NCI-H2029 (cell line): ENCODE data around the gene EPHB3.
A peak's percentile ranks its signal among the peaks of the same experiment; 100 is the strongest.

Experiments
- DNase-seq: peaks from one replicate; lab custom pipeline; 2025; lab: John Stamatoyannopoulos, UW

EPHB3 gene

DNA sequence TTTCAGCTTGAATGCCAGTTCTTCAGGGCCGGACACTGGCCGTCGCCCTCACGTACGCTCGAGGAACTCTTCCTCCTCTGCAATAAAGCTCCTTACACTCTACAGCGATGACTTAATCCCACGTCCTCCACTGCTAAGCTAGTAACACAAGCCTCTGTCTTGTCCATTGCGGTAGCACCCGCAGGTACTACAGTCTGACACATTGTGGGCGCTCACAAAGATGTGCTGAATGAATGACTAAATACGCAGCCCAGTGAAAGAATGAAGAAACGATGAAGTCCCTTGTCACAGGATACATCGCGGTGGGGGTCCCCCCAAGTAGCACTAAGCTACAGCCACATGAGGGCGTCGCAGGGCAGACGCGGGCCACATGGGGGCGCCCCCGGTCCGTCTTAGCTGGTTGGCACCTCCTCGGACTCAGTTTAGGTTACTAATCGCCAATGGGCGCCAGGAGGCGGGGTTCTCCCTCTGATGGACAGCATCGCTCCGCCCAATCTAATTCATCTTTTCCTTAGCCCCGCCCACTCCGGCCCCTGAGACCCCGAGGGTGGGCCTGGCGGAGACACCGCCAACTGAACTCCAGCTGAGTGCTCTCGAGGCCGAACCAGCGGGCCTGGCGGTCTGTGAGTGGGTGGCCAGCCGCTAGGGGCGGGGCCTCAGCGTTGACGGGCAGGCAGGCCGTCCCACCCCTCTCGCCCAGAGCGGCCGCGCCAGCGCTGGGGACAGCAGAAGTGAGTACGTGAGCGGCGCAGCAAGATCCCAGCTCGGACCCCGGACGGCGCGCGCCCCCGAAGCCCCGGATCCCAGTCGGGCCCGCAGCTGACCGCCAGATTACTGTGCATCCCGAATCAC, at the start of gene EPHB3:
Gene EPHB3 (plus strand): TSS at position 725 of the 852 bp plus-strand sequence. CDS start 451 bp downstream, outside the sequence.
- peak; percentile 99 for DNase-seq

DNA sequence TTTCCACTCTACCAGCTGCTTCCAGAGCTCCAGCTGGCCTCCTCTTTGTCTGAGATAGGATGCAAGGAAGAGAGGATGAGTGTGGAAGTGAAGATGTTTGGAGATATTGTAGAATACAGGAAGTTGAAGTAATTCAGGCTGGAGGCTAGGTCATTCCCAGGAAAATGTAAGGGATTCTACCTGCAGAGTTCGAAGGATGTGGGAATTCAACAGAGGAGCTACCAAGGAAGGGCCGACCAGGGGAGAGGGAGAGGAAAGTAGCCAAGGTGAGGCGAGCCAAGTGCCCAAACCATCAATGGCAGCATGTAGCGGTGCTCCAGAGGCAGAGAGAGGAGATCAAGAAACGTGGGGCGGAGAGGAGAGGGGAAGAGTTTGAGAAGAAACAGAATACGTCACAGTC, 49.0 kb upstream of the EPHB3 start:
- no peak for DNase-seq

DNA sequence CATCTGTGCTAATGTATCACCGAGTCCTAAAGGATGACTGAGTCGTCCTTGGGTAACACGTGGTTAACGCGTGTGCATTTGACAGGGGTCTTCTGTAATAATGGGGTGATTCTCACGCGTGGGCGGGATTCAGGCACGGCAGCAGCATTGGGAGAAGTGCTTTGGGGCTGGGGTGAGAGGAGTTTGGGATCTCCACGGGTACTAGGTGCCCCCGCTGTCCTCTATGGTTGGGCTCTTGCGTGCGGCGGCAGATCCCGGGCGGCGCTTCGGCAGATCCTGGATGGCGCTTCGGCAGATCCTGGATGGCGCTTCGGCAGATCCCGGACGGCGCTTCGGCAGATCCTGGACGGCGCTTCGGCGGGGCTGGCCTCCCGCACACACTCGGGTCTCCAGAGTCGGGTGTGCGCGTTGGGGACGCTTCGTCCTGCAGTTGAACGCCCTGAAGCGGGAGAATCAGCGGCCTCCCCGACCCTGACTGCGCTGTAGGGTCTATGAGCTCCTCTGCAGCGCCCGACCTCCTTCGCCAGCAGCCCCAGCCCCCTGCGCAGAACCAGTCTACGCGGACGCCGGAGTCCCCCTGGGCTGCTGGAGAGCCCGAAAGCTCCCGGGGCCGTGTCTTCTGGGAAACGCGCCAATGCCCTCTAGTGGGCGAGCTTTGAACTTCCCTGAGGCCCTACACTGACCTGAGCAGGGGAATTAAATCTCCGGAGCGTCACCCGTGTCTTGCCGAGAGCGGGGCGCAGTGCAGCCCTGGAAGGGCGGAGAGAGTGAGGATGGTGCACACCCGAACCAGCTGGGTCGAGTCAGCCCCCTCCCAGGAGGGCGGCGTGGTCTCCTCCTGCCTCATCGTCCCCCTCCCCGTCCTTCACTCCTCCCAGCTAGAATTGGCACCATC, 48.1 kb upstream of the EPHB3 start:
- peak; percentile 62 for DNase-seq

DNA sequence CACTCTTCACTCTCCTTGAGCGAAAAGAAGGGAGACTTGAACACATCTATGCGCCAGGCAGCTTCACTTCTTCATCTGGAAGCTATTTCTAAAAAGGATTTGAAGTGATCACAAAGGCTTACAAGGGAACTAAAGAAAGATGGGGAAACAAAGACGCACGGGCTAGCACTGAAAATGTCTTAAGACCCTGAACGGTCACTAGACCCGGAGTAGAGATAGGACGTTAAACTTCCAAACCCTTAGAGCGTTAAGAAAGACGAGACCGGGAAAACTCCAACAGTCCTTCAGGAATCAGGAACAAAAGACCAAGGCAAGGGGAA, 47.5 kb upstream of the EPHB3 start:
- DNase-seq: no peak

DNA sequence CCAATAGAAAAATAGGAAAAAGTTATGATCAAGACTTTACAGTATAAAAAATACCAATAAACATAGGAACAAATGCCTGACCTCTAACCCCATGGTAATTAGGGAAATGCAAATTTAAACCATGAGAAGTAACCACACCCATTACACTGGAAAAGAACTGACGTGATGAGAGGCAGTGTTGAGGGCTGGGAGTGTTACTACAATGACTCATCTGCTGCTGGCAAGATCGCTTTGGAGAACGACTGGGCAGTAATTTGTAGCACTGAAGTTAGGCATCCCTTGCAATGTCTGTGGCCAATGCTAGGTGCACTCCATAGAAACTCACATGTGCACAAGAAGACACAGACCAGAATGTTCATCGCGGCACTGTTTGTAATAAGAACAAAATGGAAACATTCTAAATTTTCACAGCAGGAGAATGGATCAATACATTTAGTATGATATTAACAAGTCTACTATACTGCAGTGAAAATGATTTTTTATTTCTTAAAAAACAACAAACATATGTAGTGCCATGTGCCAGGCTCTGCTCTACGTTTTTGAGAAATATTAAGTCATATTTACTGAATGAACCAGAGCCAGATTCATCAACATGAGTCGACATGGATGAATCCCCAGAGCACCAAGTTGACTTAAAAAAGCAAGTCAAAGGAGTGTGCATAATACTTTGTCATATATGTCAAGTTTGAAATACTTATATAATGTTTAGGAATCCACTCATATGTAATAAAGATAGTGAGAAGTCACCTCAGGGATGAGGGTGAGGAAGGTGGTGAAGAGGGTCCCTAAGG, 37.6 kb upstream of the EPHB3 start:
- no peak for DNase-seq

DNA sequence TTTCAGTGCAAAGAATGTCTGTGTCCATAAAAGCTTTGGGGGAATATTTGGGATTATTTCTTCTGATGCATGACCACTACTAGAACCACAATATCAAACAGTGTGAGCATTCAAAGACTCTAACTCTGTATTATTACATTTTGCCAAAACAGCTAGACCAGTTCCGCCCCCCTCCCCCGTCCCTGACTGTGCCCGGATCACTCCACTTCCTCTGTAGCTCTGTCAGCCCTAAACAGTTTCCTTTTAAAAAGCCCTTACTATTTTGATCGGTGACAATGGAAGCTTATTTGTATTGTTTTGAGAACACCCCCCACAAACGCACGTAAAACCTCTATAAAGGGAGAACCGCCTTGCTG, 36.6 kb upstream of the EPHB3 start:
- peak; percentile 20 for DNase-seq

DNA sequence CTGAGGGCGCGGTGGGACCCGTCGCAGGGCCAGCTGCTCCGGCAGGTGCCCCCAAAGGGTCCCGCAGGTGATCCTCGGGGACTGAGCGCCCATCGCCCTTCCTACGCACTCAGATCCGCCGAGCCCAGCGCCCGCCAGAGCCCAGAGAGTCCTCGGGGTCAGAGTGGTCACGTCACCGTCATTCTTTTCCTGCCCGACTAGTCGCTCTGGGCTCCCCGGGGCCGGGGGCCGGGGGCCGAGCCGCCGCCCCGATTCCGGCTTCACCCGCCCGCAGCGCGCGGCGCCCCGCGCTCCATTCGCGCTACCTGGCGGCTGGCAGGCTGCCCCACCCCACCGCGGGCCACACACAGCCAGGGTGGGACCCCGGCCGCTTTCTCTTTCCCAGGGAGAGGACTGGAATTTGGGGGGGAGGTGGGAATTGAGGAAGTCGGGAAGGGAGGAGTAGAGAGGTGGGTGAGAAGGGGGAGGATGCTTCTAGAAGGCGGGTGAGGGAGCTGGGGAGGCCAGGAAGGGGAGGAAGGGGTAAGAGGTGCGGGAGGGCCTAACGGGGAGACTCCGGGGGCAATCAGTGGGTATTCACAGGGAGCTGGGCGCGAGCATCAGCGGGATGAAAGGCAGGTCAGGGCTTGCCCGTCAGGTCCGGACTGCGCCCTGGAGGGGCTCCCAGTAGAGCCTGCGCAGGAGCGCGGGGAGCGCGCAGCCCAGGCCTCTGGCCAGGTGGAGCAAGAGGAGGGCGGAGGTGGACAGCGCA, 36.1 kb upstream of the EPHB3 start:
- DNase-seq: no peak

DNA sequence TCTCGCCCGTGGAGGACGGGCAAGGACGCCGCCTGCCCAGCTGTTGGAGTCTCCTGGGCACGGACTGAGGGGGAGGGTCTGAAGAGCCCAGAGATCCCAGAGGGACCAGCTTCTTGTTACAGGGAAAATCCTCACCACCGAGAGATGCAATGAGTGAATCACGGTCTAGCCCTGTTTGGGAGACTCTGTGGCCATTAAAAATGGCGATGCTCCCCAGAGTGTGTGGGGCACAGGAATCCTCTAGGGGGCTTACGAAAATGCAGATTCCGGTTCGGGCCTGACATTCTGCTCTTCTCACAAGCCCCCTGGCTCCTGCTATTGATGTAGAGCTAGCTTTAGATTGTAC, 35.5 kb upstream of the EPHB3 start:
- DNase-seq: no peak

DNA sequence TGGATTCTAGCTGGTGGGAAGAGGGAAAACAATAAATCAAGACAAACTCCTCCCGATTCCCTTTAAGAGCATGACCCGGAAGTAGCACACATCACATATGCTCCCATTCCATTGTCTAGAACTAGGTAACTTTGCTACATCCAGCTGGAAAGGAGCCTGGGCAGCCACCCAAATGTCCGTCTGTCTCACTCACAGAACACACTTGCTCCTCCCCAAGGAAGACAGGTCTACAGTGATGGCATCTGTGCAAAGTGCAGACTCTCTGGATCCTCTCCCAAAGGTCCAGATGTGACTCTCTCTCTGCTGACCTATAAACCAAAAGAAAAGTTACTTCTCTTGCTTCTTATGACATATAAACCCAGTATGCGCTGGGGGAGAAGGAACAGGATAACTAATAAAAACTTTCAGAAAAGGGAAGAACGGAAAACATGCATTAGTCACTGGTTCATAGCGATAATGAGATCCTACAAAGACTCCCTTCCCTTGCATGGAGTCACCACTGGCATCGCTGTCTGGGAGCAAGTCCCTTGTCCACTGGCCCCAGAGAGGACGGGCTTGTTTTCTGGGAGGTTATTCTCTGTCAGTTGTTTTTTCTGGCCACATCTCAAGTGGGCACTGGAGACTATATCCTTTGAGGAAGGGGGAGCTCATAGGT, 29.8 kb upstream of the EPHB3 start:
- no peak for DNase-seq

DNA sequence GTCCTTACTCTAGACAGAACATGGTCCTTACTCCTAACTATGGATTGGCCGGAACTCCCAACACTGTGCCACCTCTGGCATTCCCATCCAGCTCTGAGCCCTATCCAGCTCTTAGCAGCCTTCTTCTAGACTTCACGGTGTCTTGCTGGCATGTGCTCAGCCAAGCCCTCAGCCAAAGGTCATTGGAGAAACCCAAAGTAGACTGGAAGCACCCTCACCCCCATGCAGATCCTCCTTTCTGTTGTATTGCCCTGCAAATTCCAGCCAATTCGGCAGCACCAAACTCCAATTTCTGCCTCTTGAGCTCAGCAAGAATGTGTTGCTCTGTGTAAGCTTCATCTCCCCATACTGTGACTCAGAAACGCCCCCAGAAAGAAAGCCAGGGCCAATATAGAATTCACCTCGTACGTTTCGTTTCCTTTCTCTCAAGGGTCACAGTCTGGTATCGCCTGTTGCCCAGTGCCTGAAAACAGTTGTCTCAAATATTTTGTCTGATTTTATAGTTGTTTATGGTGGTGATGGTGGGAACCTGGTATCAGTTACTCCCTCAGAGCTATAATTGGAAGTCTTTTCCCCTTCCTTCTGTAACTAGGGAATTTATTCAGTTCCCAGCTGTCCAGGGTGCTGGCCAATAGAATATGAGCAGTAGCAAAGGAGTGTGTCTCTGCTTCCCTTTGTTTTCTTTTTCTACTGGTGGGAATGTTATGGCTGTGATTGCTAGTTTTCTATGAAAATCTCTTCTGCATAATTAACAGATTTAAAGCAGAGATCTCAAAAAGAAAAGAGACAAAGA, 28.4 kb upstream of the EPHB3 start:
- no peak for DNase-seq

DNA sequence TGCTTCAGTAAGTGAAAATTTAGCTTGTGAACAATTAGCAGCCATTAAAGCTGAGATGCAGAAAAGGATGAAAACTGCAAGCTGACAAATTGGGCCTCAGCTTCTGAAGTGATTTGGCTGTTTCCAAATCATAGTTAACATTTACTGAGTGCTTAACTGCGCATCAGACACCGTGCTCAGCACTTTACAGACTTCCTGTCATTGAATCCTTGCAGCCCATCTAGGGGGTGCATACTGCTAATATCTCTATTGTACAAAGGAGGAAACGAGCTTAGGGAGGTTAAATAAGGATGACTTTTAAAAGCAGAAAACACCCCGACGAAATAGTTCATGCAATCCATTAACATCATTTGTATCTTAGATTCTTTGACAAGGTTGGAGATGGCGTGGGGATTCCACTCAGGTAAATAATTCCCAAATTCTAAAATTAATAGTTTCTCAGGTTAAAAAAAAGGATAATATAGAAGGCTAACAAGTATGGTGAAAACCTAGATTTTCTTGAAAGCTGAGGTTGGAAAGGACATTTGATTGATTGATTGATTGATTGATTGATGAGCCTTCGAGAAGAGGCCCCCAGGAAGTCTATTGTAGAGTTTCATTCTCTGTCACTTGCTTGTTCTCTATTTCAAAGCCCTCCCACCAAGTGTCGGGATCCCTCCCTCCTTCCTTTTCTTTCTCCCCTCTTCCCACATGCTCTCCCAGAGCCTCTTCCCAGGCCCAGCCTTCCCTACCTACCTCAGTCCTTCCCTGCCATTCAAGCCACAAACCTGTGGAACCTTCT, 23.5 kb upstream of the EPHB3 start:
- no peak for DNase-seq

DNA sequence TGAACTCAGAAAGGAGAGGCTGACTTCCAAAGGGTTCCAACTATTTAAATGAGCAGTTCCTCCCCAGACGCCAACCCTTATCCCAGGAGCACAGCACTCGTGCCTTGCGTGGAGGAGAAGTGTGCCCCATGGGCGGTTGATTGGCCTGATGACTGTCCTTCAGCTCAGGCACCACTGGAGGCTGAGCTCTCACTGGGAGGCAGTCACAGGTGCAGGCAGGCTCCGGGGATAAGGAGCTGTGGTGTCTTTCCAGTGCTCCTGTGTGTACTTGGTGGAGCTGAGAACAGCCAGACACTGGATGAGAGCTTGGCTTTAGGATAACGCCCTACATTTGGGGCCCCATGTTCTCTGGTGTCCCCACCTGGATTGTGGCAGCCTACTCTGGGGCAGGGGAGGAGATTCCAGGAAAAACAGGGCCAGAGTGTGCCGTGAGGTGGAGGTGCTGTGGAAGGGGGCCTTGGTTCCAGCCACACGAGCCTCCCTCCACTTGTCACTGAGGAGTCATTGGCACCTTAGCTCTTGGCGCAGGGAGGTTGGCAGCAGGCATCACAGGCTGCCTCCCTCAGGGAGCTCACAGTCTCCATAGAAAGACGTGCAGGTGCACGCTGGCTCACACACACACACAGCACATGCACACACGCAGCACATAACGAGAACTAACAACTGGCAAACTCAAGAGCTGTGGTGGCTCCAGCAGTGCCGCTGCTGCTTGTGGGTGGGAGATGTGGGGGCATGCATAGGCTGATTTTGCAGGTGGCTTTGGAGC, 22.7 kb upstream of the EPHB3 start:
- no peak for DNase-seq

DNA sequence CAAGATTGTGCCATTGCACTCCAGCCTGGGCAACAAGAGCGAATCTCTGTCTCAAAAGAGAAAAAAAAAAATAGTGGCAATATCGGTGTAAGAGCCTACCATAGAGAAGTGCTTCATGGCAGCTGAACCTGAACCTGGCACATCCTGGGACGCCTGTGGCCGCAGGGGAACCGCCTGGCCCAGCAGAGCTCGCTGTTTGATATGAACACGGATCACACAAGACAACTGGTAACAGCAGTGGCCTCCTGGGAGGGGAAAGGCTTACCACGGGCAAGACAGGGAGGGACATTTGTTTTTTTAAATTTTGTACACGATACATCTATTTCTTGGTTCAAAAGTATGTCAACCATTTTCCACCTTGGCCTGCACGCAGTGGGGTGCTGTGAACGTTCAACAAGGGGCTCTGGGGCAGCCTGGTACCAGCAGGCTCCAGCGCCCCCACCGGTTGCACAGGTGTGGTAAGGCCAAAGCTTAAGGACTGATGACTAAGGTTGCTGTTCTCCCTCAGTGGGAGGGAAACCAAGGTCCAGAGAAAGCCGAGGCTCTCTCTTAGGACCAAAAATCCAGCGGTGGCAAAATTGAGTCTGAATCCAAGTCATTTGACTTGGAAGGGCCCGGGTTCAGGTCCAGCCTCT, 21.7 kb upstream of the EPHB3 start:
- DNase-seq: no peak

DNA sequence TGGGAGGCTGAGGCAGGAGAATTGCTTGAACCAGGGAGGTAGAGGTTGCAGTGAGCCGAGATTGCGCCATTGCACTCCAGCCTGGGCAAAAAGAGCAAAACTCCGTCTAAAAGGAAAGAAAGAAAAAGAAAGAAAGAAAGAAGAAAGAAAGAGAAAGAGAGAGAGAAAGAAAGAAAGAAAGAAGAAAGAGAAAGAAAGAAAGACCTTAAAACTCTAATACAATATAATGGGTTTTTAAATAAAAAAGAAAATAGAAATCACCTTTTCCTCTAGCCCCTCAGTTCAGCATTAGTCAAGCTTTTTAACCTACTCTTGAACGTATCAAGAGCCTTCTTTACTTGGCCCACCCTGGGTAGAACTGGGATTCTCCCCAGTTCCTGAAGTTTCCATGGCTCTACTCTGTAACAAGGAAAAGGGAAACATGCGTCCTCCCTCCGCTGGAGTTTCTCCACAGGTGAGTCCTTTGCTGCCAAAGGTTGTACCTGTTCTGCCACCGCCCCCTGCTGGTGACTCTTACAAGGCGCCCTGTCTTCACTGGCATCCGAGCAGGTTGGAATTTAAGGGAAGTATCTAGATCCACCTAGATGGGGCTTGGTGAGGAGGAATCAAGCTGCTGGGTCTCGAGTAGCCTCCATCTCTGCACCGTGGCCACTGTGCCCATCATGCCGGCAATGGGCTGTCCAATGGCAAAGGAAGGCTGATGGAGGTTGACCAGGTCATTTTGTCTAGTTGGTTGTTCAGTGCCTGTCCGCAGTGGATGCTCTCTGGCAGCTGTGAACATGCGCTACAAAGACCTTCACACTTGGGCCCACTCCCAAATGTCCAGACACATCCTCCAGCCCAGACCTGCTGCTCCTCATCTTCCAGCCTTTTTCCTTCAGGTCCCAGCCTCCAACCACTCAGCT, 20.6 kb upstream of the EPHB3 start:
- DNase-seq: peak; percentile 87

DNA sequence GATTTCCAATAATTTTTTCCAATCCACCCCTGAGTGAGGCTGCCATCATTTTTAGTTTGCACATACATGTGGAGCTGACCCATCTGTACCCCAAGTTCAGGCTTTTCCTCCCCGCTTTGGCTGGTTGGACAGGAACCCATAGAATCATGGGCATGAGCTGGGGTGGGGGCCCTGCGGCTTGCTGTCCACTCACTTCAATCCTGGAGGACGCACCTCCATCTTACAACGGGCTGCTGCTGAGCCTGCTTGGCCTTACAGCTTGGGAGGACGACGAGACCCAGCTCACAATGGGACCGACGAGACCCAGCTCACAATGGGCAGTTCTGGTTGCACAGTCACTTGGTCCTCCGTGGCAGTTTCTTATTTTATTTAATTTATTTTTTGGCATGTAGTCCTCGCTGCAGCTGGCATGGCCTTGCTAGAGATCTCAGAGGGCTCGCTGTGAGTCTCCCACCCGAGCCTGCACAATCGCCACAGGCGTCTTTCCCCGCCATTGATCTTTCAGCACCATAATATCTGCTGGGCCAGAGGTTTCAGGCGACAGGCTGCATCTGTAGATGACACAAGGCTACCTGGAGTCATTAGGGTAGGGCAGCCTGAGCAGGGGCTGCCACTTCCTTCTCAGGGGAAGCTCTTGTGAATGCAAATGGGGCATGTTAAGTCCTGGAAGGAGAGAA, 19.6 kb upstream of the EPHB3 start:
- no peak for DNase-seq

DNA sequence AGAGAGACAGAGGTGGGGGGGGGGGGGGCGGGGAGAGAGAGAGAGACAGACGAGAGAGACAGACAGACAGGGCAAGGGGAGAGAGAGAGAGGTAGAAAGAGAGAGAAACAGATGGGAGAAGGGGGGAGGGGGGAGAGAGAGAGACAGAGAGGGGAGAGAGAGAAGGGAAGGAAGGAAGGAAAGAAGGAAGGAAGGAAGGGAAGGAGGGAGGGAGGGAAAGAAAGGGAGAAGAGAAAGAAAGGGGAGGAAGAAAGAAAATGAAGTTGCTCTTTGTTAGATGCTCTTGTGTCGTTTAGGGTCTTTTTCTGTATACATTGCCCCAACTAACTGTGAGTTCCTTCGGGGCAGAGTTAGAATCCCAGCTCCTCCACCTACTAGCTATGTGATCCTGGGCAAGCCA, 19.0 kb upstream of the EPHB3 start:
- DNase-seq: no peak

DNA sequence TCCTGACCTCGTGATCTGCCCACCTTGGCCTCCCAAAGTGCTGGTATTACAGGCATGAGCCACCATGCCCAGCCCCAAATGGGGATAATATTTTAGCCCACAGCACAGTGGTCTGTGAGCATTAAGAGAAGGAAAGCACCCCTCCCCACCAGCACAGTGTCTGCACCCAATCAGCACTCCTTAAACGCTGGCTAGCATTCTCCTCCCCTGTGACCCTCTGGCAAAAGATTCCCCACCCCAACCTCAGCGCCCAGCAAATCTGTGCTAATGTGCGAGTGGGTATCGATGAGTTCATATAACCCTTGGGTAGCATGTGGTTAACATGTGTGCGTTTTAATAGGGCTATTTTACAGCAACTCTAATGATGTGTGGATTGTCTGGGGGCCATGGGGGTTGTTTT, 18.3 kb upstream of the EPHB3 start:
- no peak for DNase-seq
